Heart left ventricle (tissue), 16 donors: ENCODE measurements around the gene DSEL. TPM values are rescaled to one million over a fixed set of nuclear protein-coding genes. Genes with fewer than 3 reads are reported as not detected.
A peak's percentile ranks its signal among the peaks of the same experiment; 100 is the strongest.

Source experiments
- ATAC-seq, 4 donors: fragments of 200-7000 bp; cut with Tn5 transposase; one replicate each; pipeline ENCODE4 v1.9.1; 2020 to 2022; ENCODE audit warnings: moderate library complexity in 4 of 4, mild to moderate bottlenecking in 3 of 4, moderate number of reproducible peaks in 1 of 4
- DNase-seq, 5 donors: peaks; one replicate each; pipeline ENCODE4 v3.0.0-alpha.2; 2020
- H3K27ac ChIP-seq, 12 donors: fragments of 200-600 bp; sonication (generic) in 4 of 12; one replicate each; pipeline versions ENCODE4 v1.5.0 to v1.8.0; 2016 to 2022; ENCODE audit warnings: mild to moderate bottlenecking in 2 of 12
- H3K27me3 ChIP-seq, 9 donors: fragments of 200-600 bp; sonication (generic) in 2 of 9; one replicate each; pipeline versions ENCODE4 v1.5.1 to v1.8.0; 2016 to 2022; ENCODE audit warnings: mild to moderate bottlenecking in 3 of 9
- H3K36me3 ChIP-seq, 9 donors: fragments of 200-600 bp; sonication (generic) in 2 of 9; one replicate each; pipeline versions ENCODE4 v1.5.0 to v1.8.0; 2018 to 2022; ENCODE audit warnings: mild to moderate bottlenecking in 2 of 9
- H3K4me1 ChIP-seq, 12 donors: fragments of 200-600 bp; sonication (generic) in 4 of 12; one replicate each; pipeline versions ENCODE4 v1.5.0 to v1.8.0; 2016 to 2022; ENCODE audit warnings: mild to moderate bottlenecking in 3 of 12
- H3K4me3 ChIP-seq, 12 donors: fragments of 200-600 bp; sonication (generic) in 4 of 12; one replicate each; pipeline versions ENCODE4 v1.5.0 to v1.8.0; 2017 to 2022; ENCODE audit warnings: mild to moderate bottlenecking in 9 of 12, moderate library complexity in 4 of 12
- H3K9me3 ChIP-seq, 12 donors: fragments of 200-600 bp; sonication (generic) in 4 of 12; one replicate each; pipeline versions ENCODE4 v1.5.0 to v1.8.0; 2016 to 2022; ENCODE audit warnings: mild to moderate bottlenecking in 1 of 12
- POLR2A ChIP-seq, 2 donors: fragments of 450-650 bp; IDR thresholded peaks; one replicate each; pipeline ENCODE4 v1.6.1; 2017; ENCODE audit warnings: antibody characterized with exemption in 2 of 2, mild to moderate bottlenecking in 2 of 2, moderate library complexity in 2 of 2
- WGBS, 4 donors: extraction: QIAGEN DNeasy Blood & Tissue Kit in 2 of 4; methylation state at CpG; one replicate each; pipeline versions ENCODE4 v1.1.5 to v1.1.7; 2013 to 2018; 5-methylcytosine and 5-hydroxymethylcytosine counted together
- intact Hi-C, 10 donors: fragments of 100-400 bp; cut with DNase I; formaldehyde crosslinking; loops; one replicate each; pipeline versions ENCODE4 v1.11.1 to v1.14.2; 2022
- long read RNA-seq, 3 donors: library from polyadenylated mRNA; unstranded; transcript quantifications; one replicate each; pipeline ENCODE4 v2.0.0, GENCODE V29; 2020 to 2021
- polyA plus RNA-seq, 2 donors: library from polyadenylated mRNA; stranded (reverse); fragments of 200-250 nt; gene quantifications; one replicate each; pipeline ENCODE4 v1.2.3, GENCODE V29; 2013
- total RNA-seq, 9 donors: library from RNA; depleted of rRNA in 2 of 9; stranded (reverse); fragments of >200 nt in 2 of 9; fragmentation: NEBNext Ultra II Directional in 3 of 9; extraction: Animal tissue kit (Norgen Biotek cat#: 25700) in 3 of 9; gene quantifications; one replicate each; pipeline versions ENCODE4 v1.1.0 to v1.2.4, GENCODE V29; 2016 to 2023
- TF ChIP-seq, protein P1 (sequence below), 12 donors: fragments of 200-600 bp; sonication (generic) in 4 of 12; IDR thresholded peaks; one replicate each; pipeline versions ENCODE4 v1.5.0 to v1.8.0; 2018 to 2022; ENCODE audit warnings: antibody characterized with exemption in 12 of 12, mild to moderate bottlenecking in 5 of 12
- donor health status: ischemic (EF 13 %, LVEDD 7.1; RV severe dilation, severe dysfunction).
- donor health status: healthy with polysubstance abuse.
- donor health status: DM: no; HTN: yes; CAD: no.
- donor health status: DM: no; HTN: no; CAD: no.
- donor health status: ischemic (EF 25% LVEDD 6.9; RV normal size, moderate dysfunction).
- donor health status: ischemic (EF 25% LVEDD 5.7; RV mildly dilated, moderate dysfunction).
- donor health status: healthy.
- donor health status: DM: yes; HTN: yes; CAD: no.
- donor health status: ischemic (EF 35%, LVEDD 5.7; RV mildly dilated, moderate dysfunction).
- donor health status: nonischemic (EF 11% LVEDD 7.7; RV severe dilation, severe dysfunction).
- donor health status: DM: yes; HTN: yes; CAD: no.
- donor health status: PGD.
- donor health status: ischemic (EF 29% LVEDD 5.4; RV normal size, mild dysfunction).
- donor health status: nonischemic (EF 23%, LVEDD 6.1; RV moderate dilation, normal function).

Gene DSEL
- total RNA-seq (1 to 10 TPM; 1.7 to 4.0 (median 2.4) TPM), polyA plus RNA-seq (1 to 10 TPM in 1 of 2 donors, under 1 TPM in 1; 0.61 to 1.7 TPM)
- long read RNA-seq, donor 1, result 0 reads
- long read RNA-seq, donor 2, full-length matches to known transcripts, result 3 of 4 reads
- long read RNA-seq, donor 2, partial matches to known transcripts, result 0 of 4 reads
- long read RNA-seq, donor 2, other reads (novel, unspliced or antisense), result 1 of 4 reads
- long read RNA-seq, donor 3, full-length matches to known transcripts, result 4 of 5 reads
- long read RNA-seq, donor 3, partial matches to known transcripts, result 0 of 5 reads
- long read RNA-seq, donor 3, other reads (novel, unspliced or antisense), result 1 of 5 reads

DNA sequence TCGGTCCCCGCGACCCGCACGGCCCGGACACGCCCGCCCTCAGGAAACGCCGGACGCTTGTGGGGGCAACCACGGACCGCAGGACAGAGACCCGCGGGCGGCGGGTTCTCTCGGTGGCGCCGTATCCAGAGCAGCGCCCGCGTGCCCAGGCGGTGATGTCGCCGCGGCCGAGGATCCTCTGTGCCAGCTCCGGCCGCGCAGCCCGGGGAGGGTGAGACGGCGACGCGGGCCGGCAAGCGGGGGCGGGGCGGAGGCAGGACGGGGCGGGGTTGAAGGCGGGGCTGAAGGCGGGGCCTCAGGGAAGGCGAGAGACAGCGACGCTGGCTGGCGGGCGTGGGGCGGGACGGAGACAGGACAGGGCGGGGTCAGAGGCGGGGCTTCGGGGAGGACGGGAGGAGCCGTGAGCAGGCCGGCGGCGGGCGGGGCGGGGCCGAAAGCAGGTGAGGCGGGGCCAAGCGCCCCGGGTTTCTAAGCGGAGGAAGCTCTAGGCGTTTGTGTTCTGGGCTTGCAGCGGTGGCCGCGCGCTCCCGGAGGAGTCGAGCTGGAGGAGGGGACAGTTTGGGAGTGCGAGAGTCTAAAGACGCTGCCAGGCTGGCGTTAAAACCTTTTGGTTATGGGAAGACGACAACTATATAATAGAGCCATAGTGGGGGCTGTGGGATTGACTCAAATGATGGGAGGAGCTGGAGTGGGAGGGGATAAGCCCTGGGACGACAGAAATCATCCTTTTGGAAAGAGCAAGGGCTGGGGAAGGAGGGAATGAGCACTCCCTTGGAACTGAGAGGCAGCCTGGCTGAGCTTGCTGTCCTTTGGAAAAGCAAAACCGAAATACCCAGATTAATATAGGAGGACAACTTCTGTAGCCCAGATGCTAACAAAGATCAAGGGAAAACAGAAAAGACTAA lies at the start of gene DSEL:
Gene DSEL, minus strand, starts transcription at position 182 of the 905 bp plus-strand sequence. CDS start 2,112 bp downstream, outside the sequence.
- TF ChIP-seq, protein P1, sequence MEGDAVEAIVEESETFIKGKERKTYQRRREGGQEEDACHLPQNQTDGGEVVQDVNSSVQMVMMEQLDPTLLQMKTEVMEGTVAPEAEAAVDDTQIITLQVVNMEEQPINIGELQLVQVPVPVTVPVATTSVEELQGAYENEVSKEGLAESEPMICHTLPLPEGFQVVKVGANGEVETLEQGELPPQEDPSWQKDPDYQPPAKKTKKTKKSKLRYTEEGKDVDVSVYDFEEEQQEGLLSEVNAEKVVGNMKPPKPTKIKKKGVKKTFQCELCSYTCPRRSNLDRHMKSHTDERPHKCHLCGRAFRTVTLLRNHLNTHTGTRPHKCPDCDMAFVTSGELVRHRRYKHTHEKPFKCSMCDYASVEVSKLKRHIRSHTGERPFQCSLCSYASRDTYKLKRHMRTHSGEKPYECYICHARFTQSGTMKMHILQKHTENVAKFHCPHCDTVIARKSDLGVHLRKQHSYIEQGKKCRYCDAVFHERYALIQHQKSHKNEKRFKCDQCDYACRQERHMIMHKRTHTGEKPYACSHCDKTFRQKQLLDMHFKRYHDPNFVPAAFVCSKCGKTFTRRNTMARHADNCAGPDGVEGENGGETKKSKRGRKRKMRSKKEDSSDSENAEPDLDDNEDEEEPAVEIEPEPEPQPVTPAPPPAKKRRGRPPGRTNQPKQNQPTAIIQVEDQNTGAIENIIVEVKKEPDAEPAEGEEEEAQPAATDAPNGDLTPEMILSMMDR (IDR thresholded peaks at IDR 0.05), result no peak
- TF ChIP-seq POLR2A (IDR thresholded peaks at IDR 0.05), result peak; percentile 9 to 44
- Histone ChIP-seq H3K27ac (peak within 1 kb of the TSS; percentile 64 to 92 (median 80)), H3K27me3 (no peaks in the 10 kb centered on the region), H3K36me3 (peaks cover 0 to 9% (median 0%) of the 10 kb centered on the region in 9 donors), H3K4me3 (peak within 1 kb of the TSS; percentile 65 to 96 (median 84)), H3K9me3 (no peaks in the 10 kb centered on the region), H3K4me1 (peaks cover 0 to 21% (median 11%) of the 10 kb centered on the region in 12 donors)
- 0 to 1% (median 1%) methylated on average over 33 to 79 of the region's 79 CpGs for WGBS, 4 donors
- peak; percentile 98 to 99 (median 98) for ATAC-seq
- DNase-seq, result peak; percentile 97 to 99 (median 98)
- intact Hi-C loops, result loop anchor here in 4 of 10 donors (5.0 to 10.0 kb wide), 4 partner anchors 1108 to 1201 kb away; partner anchors contain the start of gene TMX3 (in 1 of the 4)

DNA sequence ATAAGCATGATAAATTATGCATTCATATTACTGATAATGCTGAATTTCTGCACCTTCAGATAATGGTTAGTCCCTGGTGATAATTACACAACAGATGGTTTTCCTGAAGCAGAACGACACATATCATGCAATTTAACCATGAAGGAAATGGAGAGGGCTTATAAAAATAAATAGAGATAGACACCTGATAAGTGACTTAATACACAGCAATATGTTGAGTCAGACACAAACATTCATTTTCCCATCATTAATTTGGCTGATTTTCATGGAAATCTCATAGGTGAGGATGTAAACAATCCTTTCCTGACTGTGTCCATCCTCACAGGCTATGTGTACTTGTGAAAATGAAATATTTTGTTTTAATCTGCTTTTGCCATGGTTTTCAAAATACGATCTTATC lies 36.9 kb upstream of the DSEL start:
- ATAC-seq (no peak), DNase-seq (no peak)
- intact Hi-C loops, result no loop called here
- 37 to 58% (median 47%) methylated on average over 2 of the region's 2 CpGs for WGBS, 4 donors
- no peak overlapping the region for H3K4me3 ChIP-seq
- H3K27me3 ChIP-seq, result no peaks in the 10 kb centered on the region
- TF ChIP-seq POLR2A (IDR thresholded peaks at IDR 0.05), result no peak
- TF ChIP-seq, protein P1 (IDR thresholded peaks at IDR 0.05), result no peak
- no peaks in the 10 kb centered on the region for H3K4me1 ChIP-seq
- peaks cover 0 to 12% (median 0%) of the 10 kb centered on the region in 12 donors for H3K9me3 ChIP-seq
- no peak overlapping the region for H3K27ac ChIP-seq
- no peaks in the 10 kb centered on the region for H3K36me3 ChIP-seq

DNA sequence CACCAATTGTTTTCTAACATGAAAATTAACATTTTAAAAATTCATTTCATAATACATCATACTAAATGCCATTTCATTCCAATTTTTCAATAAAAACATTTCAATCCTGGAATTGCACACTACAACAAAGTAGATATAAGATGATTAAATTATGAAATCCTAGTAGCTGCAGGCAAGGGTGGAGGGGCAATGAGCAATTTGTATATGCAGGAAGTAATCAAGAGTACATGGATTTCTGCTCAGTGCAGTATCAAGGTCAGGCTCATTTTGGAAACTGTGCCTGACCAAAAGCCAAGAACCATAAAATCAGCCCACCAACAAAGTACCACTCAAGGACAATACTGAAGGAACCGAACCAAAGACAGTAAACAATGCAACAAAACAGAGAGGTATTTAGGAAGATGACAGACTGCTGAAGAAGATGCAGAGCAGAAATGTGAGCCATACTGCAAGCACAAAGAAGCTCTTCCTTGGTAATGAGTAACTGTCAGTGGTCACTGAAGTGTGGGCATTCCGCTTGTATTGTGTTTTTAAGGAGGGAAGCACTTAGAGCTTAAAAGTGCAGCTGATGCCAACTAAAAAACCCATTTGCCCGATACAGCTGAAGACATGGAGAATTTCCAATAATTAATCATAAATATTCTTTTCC lies 34.5 kb upstream of the DSEL start:
- H3K36me3 ChIP-seq, result no peaks in the 10 kb centered on the region
- intact Hi-C loops, result no loop called here
- H3K27ac ChIP-seq, result no peak overlapping the region
- ATAC-seq (no peak), DNase-seq (no peak)
- no peaks in the 10 kb centered on the region for H3K27me3 ChIP-seq
- TF ChIP-seq, protein P1 (IDR thresholded peaks at IDR 0.05), result no peak
- TF ChIP-seq POLR2A (IDR thresholded peaks at IDR 0.05), result no peak
- no peak overlapping the region for H3K4me3 ChIP-seq
- WGBS, 4 donors, result 76 to 87% (median 84%) methylated on average over 3 of the region's 3 CpGs
- no peaks in the 10 kb centered on the region for H3K9me3 ChIP-seq
- no peaks in the 10 kb centered on the region for H3K4me1 ChIP-seq
